HG03521 (cell line): ENCODE data around the gene ECI1.
"Not testable (repeated sequence)": the region's sequence is repeated elsewhere in the genome, so short reads cannot be mapped to it uniquely, and the experiment has no call there.

ENCODE experiments used
- ATAC-seq: cut with Tn5 transposase; IDR thresholded peaks from one replicate; pipeline ENCODE4 v1.9.1; 2021; ENCODE audit warnings: mild to moderate bottlenecking, moderate library complexity; ENCODE audit not compliant: unreplicated experiment

Gene ECI1

DNA sequence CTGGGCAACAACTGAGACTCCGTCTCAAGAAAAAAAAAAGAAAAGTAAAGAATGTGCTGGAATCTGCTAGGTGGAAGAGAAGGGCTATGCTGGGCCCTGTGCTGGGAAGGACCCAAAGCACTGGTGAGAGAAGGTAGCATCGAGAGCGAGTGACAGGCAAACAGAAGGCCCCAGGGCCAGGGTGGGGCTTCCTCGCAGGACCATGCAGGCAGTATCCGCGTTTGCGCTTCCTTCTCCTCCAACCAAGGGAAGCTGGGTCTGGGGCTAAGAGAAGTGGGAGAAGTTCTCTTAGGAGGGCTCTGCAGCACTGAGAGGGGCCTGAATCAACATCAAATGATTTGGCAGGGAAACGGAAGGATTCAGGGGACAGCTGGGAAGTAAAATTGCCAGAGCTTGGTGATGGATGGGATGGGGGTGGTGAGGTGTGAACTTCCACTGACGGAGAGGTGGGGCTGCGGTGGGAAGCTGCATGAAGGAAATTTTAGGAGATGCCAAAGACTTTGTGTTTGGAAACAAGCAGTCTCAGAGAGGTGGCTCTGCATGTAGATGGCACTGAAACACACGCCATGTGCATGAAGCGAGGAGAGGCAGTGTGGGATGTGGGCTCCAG is 5.2 kb upstream of the ECI1 start:
- no peak for ATAC-seq

DNA sequence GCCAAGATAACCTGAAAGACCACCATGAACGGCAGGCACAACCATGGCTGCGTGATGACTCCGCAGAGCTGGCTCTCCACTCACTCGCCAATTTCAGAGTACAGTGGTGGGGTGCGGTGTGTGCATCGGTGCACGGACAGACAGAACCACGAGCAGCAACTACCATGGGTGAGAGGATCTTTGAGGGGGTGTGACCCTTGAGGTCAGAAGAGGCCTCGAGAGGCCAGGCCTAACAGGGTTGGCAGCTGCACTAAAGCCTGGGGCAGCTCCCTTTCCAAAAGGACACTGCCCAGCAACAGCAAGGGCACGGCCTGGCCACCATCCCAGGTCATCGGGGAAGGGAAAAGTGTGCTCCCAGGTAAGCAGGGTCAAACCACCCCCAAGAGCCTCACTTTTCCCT is 1.9 kb upstream of the ECI1 start:
- ATAC-seq, result no peak

DNA sequence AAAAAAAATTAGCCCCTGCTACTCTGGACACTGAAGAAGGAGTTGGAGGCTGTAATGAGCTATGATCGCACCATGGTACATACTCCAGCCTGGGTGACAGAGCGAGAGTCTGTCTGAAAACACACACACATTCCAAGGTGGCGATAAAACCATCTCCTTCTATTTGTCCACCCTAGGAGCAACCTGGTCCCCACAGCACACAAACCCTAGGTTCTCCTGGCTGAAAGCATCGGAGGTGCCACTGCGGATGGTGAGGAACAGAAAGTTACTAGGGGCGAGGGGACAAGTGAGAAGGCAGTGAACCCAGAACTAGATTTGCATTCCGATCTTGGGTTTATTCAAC is 1.4 kb upstream of the ECI1 start:
- ATAC-seq, result no peak

DNA sequence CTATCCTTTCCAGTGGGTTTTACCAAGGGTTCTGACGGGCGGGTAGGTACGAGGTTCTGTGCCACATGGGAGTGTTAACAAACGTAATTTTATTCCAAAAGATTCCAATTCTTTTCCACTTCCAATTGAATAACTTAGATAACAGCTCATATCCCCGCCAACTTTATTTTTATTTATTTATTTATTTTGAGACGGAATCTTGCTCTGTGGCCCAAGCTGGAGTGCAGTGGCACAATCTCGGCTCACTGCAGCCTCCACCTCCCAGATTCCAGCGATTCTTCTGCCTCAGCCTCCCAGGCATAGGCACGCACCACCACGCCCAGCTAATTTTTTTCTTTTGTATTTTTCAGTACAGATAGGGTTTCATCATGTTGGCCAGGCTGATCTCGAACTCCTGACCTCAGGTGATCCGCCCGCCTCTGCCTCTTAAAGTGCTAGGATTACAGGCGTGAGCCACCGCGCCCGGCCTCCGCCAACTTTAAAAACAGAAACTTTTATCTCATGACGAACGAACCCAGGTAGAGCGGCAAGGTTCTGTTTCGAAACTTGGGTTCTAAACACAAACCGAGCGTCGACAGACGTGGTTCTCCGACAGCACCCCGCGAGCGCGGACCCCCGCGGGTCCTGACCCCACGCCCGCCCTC is 613 bp downstream of the ECI1 start:
- no peak for ATAC-seq

DNA sequence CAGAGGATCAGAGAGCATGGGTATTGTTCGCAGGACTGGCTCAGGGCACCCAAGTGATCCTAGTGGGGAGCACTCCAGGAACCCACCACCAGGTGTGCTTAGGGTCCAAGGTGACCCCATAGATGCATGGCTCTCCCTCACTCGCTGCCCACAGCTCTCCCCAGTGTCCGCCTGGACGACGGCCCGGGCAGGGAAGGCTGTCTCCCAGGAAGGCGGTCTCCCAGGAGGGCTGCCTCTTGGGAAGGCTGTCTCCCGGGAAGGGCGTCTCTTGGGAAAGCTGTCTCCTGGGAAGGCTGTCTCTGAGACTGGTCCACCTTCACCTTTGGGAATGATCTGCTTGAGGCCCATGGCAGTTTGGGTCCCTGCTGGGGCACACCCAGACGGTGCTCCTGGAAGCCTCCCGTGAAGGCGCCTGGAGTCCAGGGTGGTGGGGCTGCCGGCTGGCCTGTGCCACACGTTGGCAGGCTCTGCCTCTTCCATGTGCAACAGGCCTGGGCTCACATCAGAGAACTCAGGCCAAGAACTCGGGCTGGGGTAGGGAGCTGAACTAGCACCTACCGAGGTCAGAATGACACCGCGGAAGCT is 5.0 kb downstream of the ECI1 start:
- no peak for ATAC-seq

DNA sequence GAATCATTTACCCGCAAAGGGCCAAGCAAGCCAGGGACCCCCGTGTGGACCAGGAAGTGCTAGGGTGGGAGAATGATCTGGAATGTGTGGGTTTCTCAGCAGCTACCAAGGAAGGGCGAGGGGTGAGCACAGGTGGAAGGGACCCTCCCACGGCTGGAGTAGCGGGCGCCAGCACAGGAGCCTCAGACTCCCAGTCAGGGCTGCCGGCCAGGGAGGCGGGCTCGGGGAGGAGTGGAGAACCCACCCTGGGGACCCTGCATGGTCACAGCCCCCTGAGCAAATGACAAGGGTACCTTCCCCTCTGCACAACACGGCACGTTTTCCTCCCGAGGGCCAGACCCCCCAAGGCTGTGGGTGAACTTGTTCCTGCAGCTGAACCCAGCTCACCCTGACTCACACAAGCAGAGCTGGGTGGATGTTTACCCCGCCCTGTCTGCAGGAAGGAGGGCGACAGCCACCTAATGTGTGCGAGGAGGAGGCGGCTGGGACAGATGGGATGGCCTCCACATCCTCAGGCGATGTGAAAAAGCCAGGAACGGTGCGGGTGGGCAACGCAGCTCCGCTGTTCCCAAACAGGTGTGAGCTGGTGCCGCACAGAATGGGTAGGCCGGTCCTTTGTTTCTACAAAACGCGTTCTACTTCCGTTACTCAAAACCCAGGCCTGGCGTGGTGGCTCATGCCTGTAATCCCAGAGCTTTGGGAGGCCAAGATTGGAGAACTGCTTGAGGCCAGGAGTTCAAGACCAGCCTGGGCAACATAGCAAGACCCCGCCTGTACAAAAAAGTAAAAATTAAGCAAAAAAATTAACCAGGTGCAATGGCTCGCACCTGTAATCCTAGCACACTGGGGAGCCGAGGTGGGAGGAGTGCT is 6.2 kb downstream of the ECI1 start:
- ATAC-seq, result no peak

DNA sequence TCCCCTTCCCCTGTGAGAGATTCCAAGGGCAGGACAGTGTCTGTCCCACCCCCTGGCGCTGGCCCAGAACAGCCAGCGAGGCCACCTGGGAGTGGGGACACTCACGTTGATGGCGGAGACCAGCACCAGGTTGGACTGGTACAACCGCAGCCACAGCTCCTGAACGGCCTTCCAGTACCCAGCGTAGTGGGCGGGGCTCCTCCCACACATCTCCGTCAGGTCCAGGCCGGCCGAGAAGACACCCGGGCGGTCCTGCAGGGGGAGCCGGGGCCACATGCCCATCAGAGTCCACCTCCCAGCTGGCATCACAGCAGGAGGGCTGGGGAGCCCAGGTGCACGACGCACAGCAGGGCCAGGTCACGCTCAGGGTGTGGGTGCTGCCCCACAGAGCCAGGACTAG is 7.1 kb downstream of the ECI1 start:
- no peak for ATAC-seq

DNA sequence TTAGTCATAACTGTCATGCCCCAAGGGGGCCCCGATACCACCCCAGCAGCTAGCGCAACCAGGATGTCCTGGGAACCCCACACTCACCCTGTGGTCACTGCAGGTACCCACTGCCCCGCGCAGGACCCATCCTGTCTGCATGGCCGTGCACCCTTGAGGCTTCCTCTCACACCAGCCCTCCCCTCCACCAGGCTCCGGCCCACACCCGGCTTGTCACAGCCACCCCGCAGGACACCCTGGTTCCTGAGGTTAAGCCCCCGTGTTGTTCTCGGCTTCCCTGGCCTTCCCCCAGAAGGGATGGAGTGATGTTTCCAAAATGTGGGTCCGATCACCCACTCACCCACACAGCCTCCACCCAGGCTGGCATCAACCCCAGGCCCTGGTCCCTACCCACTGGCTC is 7.6 kb downstream of the ECI1 start:
- ATAC-seq, result no peak

DNA sequence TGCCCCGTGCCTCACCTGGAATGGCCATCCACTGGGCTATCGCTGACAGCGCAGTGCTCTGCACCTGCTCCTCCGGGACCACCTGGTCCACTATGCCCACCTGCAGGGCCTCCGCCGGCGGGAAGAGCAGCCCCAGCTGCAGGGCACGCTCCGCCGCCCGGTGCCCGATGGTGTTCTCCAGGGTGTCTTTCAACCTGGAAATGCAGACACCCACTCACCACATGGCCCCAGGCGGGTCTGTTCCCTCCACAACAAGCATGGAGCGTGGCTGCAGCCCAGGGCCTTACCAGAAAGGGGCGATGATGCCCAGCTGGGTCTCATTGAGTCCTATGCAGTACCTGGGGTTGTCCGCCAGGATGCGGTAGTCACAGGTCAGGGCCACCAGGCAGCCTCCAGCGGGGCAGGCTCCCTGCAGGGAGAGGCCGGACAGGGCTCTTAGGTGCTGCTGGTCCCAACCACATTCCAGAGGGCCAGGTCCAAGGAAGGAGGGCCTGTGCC is 8.3 kb downstream of the ECI1 start:
- ATAC-seq, result no peak

DNA sequence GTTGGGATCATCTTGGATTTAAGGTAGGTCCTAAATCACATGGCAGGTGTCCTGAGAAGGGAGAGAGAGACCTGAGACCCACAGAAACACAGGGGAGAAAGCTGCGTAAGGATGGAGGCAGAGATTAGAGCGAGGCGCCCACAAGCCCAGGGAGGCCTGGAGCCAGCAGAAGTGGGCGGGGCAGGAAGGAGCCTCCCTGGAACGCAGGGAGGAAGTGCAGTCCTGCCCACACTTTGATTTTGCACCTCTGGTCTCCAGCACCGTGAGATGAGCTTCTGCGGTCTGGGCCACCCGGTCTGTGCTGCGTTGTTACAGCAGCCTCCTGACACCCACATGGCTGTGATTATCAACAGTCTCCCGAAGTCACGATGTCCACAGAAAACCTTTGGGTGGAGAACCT is 8.8 kb downstream of the ECI1 start:
- no peak for ATAC-seq

DNA sequence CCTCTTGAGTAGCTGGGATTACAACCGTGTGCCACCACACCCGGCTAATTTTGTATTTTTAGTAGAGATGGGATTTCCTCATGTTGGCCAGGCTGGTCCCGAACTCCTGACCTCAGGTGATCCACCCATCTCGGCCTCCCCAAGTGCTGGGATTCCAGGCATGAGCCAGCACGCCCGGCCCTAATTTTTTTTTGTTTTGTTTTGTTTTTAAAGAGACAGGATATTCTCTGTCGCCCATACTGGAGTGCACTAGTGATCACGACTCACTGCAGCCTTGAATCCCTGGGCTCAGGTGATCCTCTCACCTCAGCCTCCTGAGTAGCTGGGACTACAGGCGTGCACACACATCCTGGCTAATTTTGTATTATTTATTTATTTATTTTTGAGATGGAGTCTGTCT is 11.1 kb downstream of the ECI1 start:
- not testable (repeated sequence) for ATAC-seq

DNA sequence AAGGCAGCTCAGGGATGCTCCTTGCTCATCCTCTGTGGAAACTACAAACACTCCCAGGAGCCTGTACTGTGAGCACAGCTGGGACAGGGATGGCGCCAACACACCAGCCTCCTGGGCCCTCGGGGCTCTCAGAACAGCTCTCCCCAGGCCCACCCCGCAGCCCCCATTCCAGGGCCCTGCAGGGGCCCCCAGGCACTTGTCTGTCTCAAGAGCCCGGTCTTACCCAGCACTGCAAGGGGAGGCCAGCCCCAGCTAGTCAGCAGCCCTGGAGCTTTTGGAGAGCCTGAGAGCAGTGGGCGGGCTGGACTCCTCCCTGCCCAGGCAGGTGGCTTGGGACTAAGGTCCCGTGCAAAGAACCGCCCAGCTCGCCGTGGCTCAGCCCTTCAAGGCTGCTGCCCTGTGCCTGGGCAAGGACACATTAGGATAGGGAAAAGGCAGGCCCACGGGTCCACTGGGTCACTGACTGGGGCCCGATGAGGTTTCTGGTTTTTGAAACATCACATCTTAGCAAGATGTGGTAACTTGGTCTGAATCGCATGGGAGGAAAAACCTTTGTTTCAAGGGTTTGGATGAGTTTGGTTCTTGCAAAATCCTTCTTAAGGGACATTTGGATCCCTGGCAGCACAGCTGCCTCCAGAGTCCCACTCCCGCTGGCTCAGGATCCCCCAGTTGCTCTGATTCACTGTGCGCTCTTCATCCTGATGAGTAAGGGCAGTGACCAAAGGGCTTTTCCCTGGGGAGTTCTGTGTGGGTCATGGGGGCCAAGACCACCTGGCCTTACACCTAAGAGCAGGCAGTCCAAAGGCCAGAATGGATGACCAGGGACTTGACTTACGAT is 12.3 kb downstream of the ECI1 start:
- ATAC-seq, result no peak

DNA sequence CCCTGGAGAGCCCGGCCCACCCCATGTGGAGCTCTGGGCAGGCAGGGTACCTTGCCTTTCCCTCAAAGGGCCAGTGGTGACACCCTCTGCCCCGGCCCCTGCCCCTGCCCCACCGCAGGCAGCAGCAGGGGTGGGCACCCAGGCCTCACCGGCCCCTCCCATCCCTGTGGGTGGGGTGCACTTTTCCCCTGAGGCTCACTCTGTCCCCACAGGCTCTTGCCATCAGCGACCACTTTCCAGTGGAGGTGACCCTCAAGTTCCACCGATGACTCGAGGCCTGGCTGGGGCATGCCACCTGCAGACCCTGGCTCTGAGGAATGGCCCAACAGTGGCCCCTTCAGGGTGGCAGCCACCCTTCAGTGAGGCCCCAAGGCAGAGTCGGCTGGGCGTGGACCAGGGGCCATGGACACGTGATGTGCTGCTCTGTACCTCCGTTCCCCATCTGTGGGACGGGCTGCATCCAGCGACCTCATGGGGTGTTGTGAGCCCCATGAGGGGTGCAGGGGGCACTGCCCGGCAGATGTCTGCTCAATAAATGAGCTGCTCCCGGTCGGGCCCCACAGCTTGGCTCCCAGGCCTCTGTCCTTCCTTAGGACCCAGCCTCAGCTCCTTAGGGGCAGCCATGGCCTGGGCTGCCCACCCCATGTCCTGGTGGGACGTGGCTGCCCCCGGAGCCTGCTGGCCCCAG is 13.1 kb downstream of the ECI1 start:
- ATAC-seq, result no peak

DNA sequence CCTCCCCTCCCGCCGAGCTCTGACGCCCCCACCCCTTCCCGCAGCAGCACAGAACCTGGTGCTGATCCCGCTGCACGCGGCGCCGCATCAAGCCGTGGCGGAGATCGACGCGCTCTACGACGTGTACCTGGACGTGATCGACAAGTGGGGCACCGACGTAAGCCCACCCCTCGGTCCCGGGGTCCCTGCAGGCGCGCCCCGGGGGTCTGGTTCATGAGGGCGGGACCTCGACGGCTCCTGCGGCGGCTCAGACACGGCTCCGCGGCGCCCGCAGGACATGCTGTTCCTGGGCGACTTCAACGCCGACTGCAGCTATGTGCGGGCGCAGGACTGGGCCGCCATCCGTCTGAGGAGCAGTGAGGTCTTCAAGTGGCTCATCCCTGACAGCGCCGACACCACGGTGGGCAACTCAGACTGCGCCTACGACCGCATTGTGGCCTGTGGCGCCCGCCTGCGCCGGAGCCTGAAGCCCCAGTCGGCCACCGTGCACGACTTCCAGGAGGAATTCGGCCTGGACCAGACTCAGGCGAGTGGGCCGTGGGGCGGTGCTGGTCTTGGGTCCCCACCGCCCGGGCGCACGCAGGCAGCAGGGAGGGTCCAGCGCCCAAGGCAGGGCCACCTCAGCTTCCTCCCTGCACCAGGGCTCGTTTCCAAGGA is 13.8 kb downstream of the ECI1 start:
- ATAC-seq, result no peak

DNA sequence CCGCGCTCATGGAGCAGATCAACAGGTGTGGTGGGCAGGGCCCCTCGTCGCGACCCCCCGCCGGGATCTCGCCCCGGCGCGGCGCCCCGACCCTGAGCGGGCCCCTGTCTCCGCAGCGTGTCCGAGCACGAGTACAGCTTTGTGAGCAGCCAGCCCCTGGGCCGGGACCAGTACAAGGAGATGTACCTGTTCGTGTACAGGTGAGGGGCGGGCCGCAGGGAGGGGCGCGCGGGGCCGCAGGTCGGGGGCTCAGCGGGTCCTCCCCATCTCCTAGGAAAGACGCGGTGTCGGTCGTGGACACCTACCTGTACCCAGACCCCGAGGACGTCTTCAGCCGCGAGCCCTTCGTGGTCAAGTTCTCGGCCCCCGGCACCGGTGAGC is 14.3 kb downstream of the ECI1 start:
- no peak for ATAC-seq

DNA sequence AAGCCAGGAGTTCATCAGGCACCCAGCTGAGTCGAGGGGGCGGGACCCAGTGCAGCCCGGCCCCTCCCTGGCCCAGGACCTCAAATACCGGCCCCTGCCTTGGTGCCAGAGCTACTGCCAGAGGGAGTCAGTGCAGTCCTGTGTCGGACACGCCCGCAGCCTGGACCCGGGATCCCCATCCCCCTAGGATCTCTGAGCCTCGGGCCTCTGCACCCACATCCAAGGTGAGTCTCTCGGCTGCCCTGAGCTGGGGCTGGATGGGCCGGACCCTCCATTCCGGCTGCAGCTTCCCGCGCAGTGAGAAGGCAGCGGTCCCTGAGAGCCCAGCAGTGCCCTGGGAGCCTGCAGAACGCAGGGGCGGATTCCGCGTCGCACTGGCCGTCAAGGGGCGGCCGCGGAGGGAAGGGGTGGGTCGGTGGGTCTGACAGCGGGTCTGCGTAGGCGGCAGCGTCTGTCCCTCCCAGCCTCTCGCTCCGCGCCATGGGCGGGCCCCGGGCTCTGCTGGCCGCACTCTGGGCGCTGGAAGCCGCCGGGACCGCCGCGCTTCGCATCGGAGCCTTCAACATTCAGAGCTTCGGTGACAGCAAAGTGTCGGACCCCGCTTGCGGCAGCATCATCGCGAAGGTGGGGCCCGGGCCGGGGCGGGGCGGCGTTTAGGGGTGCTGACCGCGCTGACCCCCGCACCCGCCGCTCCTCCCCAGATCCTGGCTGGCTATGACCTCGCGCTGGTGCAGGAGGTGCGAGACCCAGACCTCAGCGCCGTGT is 14.9 kb downstream of the ECI1 start, which contains the start of gene DNASE1L2:
DNASE1L2 (plus strand) TSS at position 108 of the 765 bp plus-strand sequence; CDS start at position 481, 373 bp downstream.
- no peak for ATAC-seq

DNA sequence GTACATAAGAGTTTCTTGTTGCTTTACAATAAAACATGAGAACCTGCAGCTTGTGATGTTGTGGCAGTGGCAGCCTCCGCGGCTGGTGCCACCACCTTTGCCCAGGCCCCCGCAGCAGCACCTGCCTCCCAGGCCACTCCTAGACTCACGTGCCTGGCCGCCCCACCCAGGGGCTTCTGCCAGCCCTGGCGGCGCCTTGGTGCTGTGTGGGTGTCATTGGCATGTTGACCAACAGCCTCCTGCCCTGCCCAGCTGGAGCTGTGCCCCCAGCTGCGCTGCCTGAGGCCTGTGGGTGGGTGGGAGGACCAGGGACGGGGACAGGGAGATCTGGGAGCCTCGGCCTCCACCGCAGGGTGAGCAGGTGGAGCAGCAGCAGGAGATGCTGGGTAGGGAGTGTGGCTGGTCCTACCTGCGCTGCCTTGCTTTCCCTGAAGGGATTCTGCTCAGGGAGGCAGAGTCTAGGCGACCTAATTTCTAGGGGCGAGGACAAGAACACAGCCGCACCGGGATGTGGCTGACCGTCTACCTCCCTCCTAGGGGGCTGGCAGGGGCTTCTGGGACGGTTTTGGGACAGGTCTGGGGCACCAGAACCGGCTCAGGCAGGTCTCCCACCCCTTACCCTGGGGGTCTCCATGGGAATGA is 15.6 kb downstream of the ECI1 start:
- no peak for ATAC-seq

DNA sequence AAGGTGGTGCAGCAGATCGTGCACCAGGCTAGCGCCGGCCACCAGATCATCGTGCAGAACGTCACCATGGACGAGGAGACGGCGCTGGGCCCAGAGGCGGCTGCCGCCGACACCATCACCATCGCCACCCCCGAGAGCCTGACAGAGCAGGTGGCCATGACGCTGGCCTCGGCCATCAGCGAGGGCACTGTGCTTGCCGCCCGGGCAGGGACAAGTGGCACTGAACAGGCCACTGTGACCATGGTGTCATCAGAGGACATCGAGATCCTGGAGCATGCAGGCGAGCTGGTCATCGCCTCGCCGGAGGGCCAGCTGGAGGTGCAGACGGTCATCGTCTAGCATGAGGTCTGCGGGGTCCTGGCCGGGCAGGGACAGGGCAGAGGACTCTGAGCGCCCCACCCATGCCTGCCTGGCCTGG is 16.1 kb downstream of the ECI1 start:
- ATAC-seq, result no peak
